H9 (cell line): ENCODE measurements around the gene CD300LG. TPM values are rescaled to one million over a fixed set of nuclear protein-coding genes. Genes with fewer than 3 reads are reported as not detected.

Source experiments
- DNase-seq: peaks from one replicate; pipeline ENCODE4 v3.0.0-alpha.2; 2017
- H2AFZ ChIP-seq: one replicate; pipeline ENCODE4 v1.6.1; 2013; ENCODE audit warnings: mild to moderate bottlenecking, low read length, control low read depth, moderate library complexity
- H2AK5ac ChIP-seq: 2 replicates; pipeline ENCODE4 v1.6.1; 2013; ENCODE audit warnings: low read length, control low read depth, mixed read lengths; ENCODE audit not compliant: insufficient read length
- H2BK120ac ChIP-seq: one replicate; pipeline ENCODE4 v1.6.1; 2013; ENCODE audit warnings: low read depth, mild to moderate bottlenecking, low read length, control low read depth, inconsistent platforms; ENCODE audit not compliant: poor library complexity, severe bottlenecking
- H2BK12ac ChIP-seq: 2 replicates; pipeline ENCODE4 v1.6.1; 2013; ENCODE audit warnings: low read length, control low read depth, mixed read lengths, low read depth; ENCODE audit not compliant: insufficient read length
- H2BK15ac ChIP-seq: 2 replicates; pipeline ENCODE4 v1.6.1; 2013; ENCODE audit warnings: low read depth, low read length, control low read depth
- H2BK20ac ChIP-seq: one replicate; pipeline ENCODE4 v1.6.1; 2013; ENCODE audit warnings: low read depth, mild to moderate bottlenecking, low read length, control low read depth, inconsistent platforms; ENCODE audit not compliant: poor library complexity, severe bottlenecking
- H2BK5ac ChIP-seq: 2 replicates; pipeline ENCODE4 v1.6.1; 2013; ENCODE audit warnings: low read length, control low read depth, mixed read lengths; ENCODE audit not compliant: insufficient read length
- H3K14ac ChIP-seq: 2 replicates; pipeline ENCODE4 v1.6.1; 2013; ENCODE audit warnings: low read length, control low read depth; ENCODE audit not compliant: insufficient read depth
- H3K18ac ChIP-seq: 2 replicates; pipeline ENCODE4 v1.6.1; 2013; ENCODE audit warnings: low read depth, mild to moderate bottlenecking, mixed read lengths, low read length, control low read depth; ENCODE audit not compliant: insufficient read length
- H3K23ac ChIP-seq: 2 replicates; pipeline ENCODE4 v1.6.1; 2013; ENCODE audit warnings: low read length, control low read depth, mixed read lengths, low read depth; ENCODE audit not compliant: insufficient read length
- H3K23me2 ChIP-seq: 2 replicates; pipeline ENCODE4 v1.6.1; 2013; ENCODE audit warnings: low read depth, mild to moderate bottlenecking, mixed read lengths, low read length, control low read depth; ENCODE audit not compliant: insufficient read length, poor library complexity, severe bottlenecking
- H3K27ac ChIP-seq: 2 replicates; pipeline ENCODE4 v1.5.1; 2013; ENCODE audit warnings: low read length, control low read depth, mixed read lengths, low read depth; ENCODE audit not compliant: insufficient read length
- H3K27me3 ChIP-seq: 2 replicates; pipeline ENCODE4 v1.6.1; 2013; ENCODE audit warnings: low read length, control low read depth, inconsistent platforms; ENCODE audit not compliant: insufficient read depth
- H3K4ac ChIP-seq: 2 replicates; pipeline ENCODE4 v1.6.1; 2013; ENCODE audit warnings: low read depth, mild to moderate bottlenecking, control low read depth, inconsistent platforms, low read length, moderate library complexity
- H3K4me1 ChIP-seq: 2 replicates; pipeline ENCODE4 v1.6.1; 2013; ENCODE audit warnings: low read length, control low read depth, inconsistent platforms; ENCODE audit not compliant: insufficient read depth
- H3K4me2 ChIP-seq: 2 replicates; pipeline ENCODE4 v1.6.1; 2013; ENCODE audit warnings: low read length, control low read depth, mixed read lengths; ENCODE audit not compliant: insufficient read length, insufficient read depth
- H3K56ac ChIP-seq: 2 replicates; pipeline ENCODE4 v1.6.1; 2013; ENCODE audit warnings: low read depth, mild to moderate bottlenecking, mixed read lengths, low read length, control low read depth; ENCODE audit not compliant: insufficient read length
- H3K79me1 ChIP-seq: 2 replicates; pipeline ENCODE4 v1.6.1; 2013; ENCODE audit warnings: low read depth, mild to moderate bottlenecking, moderate library complexity, low read length, control low read depth, inconsistent platforms; ENCODE audit not compliant: insufficient read depth, poor library complexity, severe bottlenecking
- H3K79me2 ChIP-seq: 2 replicates; pipeline ENCODE4 v1.6.1; 2013; ENCODE audit warnings: low read length, control low read depth, inconsistent platforms; ENCODE audit not compliant: insufficient read depth
- H3K9ac ChIP-seq: 2 replicates; pipeline ENCODE4 v1.6.1; 2013; ENCODE audit warnings: low read length, control low read depth, mixed read lengths; ENCODE audit not compliant: insufficient read length; ENCODE audit errors: extremely low read depth
- H3K9me3 ChIP-seq: one replicate; pipeline ENCODE4 v1.6.1; 2013; ENCODE audit warnings: low read depth, low read length, inconsistent platforms; ENCODE audit not compliant: control insufficient read depth
- H3T11ph ChIP-seq: one replicate; pipeline ENCODE4 v1.6.1; 2013; ENCODE audit warnings: mild to moderate bottlenecking, low read length, control low read depth, inconsistent platforms
- H4K20me1 ChIP-seq: one replicate; pipeline ENCODE4 v1.6.1; 2013; ENCODE audit not compliant: control insufficient read depth, insufficient read length, insufficient read depth
- H4K5ac ChIP-seq: 2 replicates; pipeline ENCODE4 v1.6.1; 2013; ENCODE audit warnings: low read depth, mild to moderate bottlenecking, mixed read lengths, low read length, control low read depth; ENCODE audit not compliant: insufficient read length
- H4K8ac ChIP-seq: replicated peaks from 2 replicates; pipeline ENCODE4 v1.6.1; 2013; ENCODE audit warnings: low read length, control low read depth, mixed read lengths, low read depth; ENCODE audit not compliant: insufficient read length
- H4K91ac ChIP-seq: 2 replicates; pipeline ENCODE4 v1.6.1; 2013; ENCODE audit warnings: low read depth, mild to moderate bottlenecking, moderate library complexity, mixed read lengths, low read length, control low read depth; ENCODE audit not compliant: insufficient read length
- H3K27ac Mint-ChIP-seq, 3 experiments: 2 replicates in 2 of 3; 3 replicates in 1 of 3; pipeline ENCODE4 v1.8.0; 2020 to 2021; ENCODE audit warnings: mixed read lengths in 3 of 3, mild to moderate bottlenecking in 1 of 3, moderate library complexity in 1 of 3
- H3K27me3 Mint-ChIP-seq: 2 replicates; pipeline ENCODE4 v1.8.0; 2021; ENCODE audit warnings: low read depth, mild to moderate bottlenecking, moderate library complexity, mixed read lengths
- H3K36me3 Mint-ChIP-seq, 3 experiments: 2 replicates in 2 of 3; 3 replicates in 1 of 3; pipeline ENCODE4 v1.8.0; 2020 to 2021; ENCODE audit warnings: low read depth in 3 of 3, mixed read lengths in 3 of 3; ENCODE audit not compliant: insufficient read depth in 1 of 3
- H3K4me1 Mint-ChIP-seq, 2 experiments: 2 replicates each; pipeline ENCODE4 v1.8.0; 2020; ENCODE audit warnings: mixed read lengths in 2 of 2
- H3K4me3 Mint-ChIP-seq, 2 experiments: 2 replicates in 1 of 2; 3 replicates in 1 of 2; pipeline ENCODE4 v1.8.0; 2020 to 2021; ENCODE audit warnings: mild to moderate bottlenecking in 2 of 2, mixed read lengths in 2 of 2, moderate library complexity in 1 of 2
- H3K9me3 Mint-ChIP-seq, 2 experiments: 2 replicates in 1 of 2; 3 replicates in 1 of 2; pipeline ENCODE4 v1.8.0; 2020; ENCODE audit warnings: mild to moderate bottlenecking in 2 of 2, mixed read lengths in 2 of 2, moderate library complexity in 1 of 2
- WGBS: extraction: QIAGEN DNeasy Blood & Tissue Kit; methylation state at CpG from one replicate; pipeline ENCODE4 v1.1.7; 2013; ENCODE audit warnings: missing lambda C conversion rate, low lambda C conversion rate, mixed read lengths; ENCODE audit not compliant: insufficient read length; ENCODE audit errors: extremely low coverage; 5-methylcytosine and 5-hydroxymethylcytosine counted together
- total RNA-seq: library from RNA; stranded (reverse); gene quantifications from 2 replicates; pipeline ENCODE4 v1.2.1, GENCODE V29; 2021
- TF ChIP-seq, protein P1 (sequence below): fragments of 200-600 bp; sonication (generic); conservative IDR thresholded peaks from 3 replicates; pipeline ENCODE4 v1.8.0; 2021; ENCODE audit warnings: antibody characterized with exemption, mild to moderate bottlenecking

Gene CD300LG
- total RNA-seq, 1 experiment from 2014 or later, result not detected

DNA sequence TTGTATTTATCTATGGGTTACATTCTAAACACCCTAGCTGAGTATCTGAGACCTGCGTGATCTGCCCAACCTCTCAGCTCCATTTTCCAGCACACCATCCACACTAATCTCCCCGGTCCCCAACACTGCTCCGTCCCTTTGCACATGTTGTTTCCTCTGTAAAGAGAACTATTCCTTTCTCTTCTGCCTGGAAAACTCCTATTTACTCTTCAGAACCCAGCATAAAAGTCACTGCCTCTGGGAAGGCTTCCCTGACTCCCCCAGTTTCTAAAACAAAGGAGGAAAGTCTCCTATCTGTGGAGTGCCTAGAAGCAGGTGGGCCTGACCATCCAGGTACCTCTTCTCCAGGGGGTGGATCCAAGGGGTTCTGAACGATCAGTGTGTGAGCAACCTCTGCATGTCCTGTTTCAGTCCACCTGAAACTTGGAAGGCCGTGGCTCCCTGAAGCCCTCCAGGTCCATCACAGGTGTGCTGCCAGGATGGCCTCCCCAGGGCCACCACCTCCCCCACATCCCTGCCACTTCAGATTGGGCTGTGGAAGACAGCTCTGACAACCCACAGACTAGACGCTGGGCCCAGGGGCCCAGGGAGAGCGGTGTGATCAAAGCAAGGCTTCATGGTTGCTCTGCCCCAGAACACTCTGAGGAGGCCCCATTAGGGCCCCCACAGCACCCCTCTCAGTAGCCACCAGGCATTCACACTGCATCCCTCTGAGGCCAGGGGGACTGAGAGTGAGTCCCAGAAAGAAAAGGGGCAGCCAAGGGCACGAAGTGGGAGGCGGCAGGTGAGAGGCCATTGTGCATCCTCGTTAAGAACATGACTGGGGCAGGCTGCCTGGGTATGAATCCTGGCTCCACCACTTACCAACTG lies 34.3 kb upstream of the CD300LG start:
- no peak overlapping the region for H3K4ac ChIP-seq
- H4K5ac ChIP-seq, result no peak overlapping the region
- Mint-ChIP-seq H3K36me3 (peaks cover 0 to 8% (median 0%) of the 10 kb centered on the region in 3 experiments; a peak in 5 of 7 replicates), H3K27ac (peak overlapping the region in 1 of 3 experiments; percentile 63; a peak in 4 of 7 replicates), H3K4me3 (no peak overlapping the region), H3K27me3 (no peaks in the 10 kb centered on the region), H3K4me1 (peaks cover 15 to 16% of the 10 kb centered on the region in 2 experiments), H3K9me3 (no peaks in the 10 kb centered on the region)
- H4K8ac ChIP-seq, result no peak overlapping the region
- no peaks in the 10 kb centered on the region for H3K79me1 ChIP-seq
- no peaks in the 10 kb centered on the region for H3K9me3 ChIP-seq
- H3K56ac ChIP-seq, result no peak overlapping the region
- H3K4me1 ChIP-seq, result no peaks in the 10 kb centered on the region
- no peak overlapping the region for H3K23ac ChIP-seq
- H3K4me2 ChIP-seq, result no peak overlapping the region
- H3K14ac ChIP-seq, result no peak overlapping the region
- TF ChIP-seq, protein P1, sequence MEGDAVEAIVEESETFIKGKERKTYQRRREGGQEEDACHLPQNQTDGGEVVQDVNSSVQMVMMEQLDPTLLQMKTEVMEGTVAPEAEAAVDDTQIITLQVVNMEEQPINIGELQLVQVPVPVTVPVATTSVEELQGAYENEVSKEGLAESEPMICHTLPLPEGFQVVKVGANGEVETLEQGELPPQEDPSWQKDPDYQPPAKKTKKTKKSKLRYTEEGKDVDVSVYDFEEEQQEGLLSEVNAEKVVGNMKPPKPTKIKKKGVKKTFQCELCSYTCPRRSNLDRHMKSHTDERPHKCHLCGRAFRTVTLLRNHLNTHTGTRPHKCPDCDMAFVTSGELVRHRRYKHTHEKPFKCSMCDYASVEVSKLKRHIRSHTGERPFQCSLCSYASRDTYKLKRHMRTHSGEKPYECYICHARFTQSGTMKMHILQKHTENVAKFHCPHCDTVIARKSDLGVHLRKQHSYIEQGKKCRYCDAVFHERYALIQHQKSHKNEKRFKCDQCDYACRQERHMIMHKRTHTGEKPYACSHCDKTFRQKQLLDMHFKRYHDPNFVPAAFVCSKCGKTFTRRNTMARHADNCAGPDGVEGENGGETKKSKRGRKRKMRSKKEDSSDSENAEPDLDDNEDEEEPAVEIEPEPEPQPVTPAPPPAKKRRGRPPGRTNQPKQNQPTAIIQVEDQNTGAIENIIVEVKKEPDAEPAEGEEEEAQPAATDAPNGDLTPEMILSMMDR, result no peak
- H2AK5ac ChIP-seq, result no peak overlapping the region
- no peak overlapping the region for H4K91ac ChIP-seq
- H2BK12ac ChIP-seq, result no peak overlapping the region
- no peaks in the 10 kb centered on the region for H3K27me3 ChIP-seq
- no peak overlapping the region for H2BK20ac ChIP-seq
- no peak overlapping the region for H2BK15ac ChIP-seq
- no peak overlapping the region for H2BK5ac ChIP-seq
- no peak overlapping the region for H3T11ph ChIP-seq
- H4K20me1 ChIP-seq, result no peaks in the 10 kb centered on the region
- no peak for DNase-seq
- H2AFZ ChIP-seq, result no peak overlapping the region
- no peaks in the 10 kb centered on the region for H3K79me2 ChIP-seq
- WGBS, result no CpG with 5 or more reads among the region's 10 CpGs
- no peak overlapping the region for H2BK120ac ChIP-seq
- no peaks in the 10 kb centered on the region for H3K23me2 ChIP-seq
- H3K18ac ChIP-seq, result no peak overlapping the region
- no peak overlapping the region for H3K27ac ChIP-seq
- H3K9ac ChIP-seq, result no peak overlapping the region
